HG02970 (cell line): ENCODE data around the gene CABP7.

Source experiments
- ATAC-seq: cut with Tn5 transposase; IDR thresholded peaks from one replicate; pipeline ENCODE4 v1.9.1; 2021; ENCODE audit warnings: mild to moderate bottlenecking, moderate library complexity, moderate number of reproducible peaks; ENCODE audit not compliant: unreplicated experiment, low FRiP score

Gene CABP7

GRCh38 chr22:29722151-29722550, 2.3 kb downstream of the CABP7 start:
- ATAC-seq = no peak

- ATAC-seq = no peak
Measured at GRCh38 chr22:29722587-29722986, 2.8 kb downstream of the CABP7 start.

GRCh38 chr22:29723766-29724165, 4.0 kb downstream of the CABP7 start:
- ATAC-seq = no peak

- ATAC-seq = no peak
Measured at GRCh38 chr22:29724843-29725242, 5.0 kb downstream of the CABP7 start.

- no peak for ATAC-seq
Measured at GRCh38 chr22:29726106-29726505, 6.3 kb downstream of the CABP7 start.

- no peak for ATAC-seq
Measured at GRCh38 chr22:29726512-29727130, 6.8 kb downstream of the CABP7 start.

GRCh38 chr22:29727131-29727523, 7.3 kb downstream of the CABP7 start:
- ATAC-seq = no peak

- no peak for ATAC-seq
Measured at GRCh38 chr22:29729161-29729560, 9.4 kb downstream of the CABP7 start.

GRCh38 chr22:29731058-29731850, 11.5 kb downstream of the CABP7 start:
- ATAC-seq = no peak

- ATAC-seq = no peak
Measured at GRCh38 chr22:29732883-29733282, 13.1 kb downstream of the CABP7 start.

- ATAC-seq = no peak
Measured at GRCh38 chr22:29733362-29734201, 13.8 kb downstream of the CABP7 start.

- ATAC-seq = no peak
Measured at GRCh38 chr22:29734406-29734805, 14.6 kb downstream of the CABP7 start.

GRCh38 chr22:29734838-29735237, 15.0 kb downstream of the CABP7 start:
- ATAC-seq = no peak

- no peak for ATAC-seq
Measured at GRCh38 chr22:29735416-29735815, 15.6 kb downstream of the CABP7 start.

GRCh38 chr22:29737251-29738117, 17.7 kb downstream of the CABP7 start:
- ATAC-seq = no peak

- no peak for ATAC-seq
Measured at GRCh38 chr22:29738118-29738815, 18.5 kb downstream of the CABP7 start.

GRCh38 chr22:29739346-29739875, 19.6 kb downstream of the CABP7 start:
- ATAC-seq = no peak

- no peak for ATAC-seq
Measured at GRCh38 chr22:29740216-29740615, 20.4 kb downstream of the CABP7 start.

- no peak for ATAC-seq
Measured at GRCh38 chr22:29741926-29742325, 22.1 kb downstream of the CABP7 start.
